Activated CD4-positive, alpha-beta T cell treated with anti-CD3 and anti-CD28 coated beads for 24 hours (primary cell): Measurements from ENCODE around the gene PIMREG.
A peak's percentile ranks its signal among the peaks of the same experiment; 100 is the strongest.

Experiments
- DNase-seq, 2 donors: peaks; one replicate each; pipeline ENCODE4 v3.0.0-alpha.2; 2020; ENCODE audit warnings: low read depth in 2 of 2

Gene PIMREG

GRCh38 chr17:6461792-6462524 lies 17.7 kb downstream of the PIMREG start:
- no peak for DNase-seq

GRCh38 chr17:6462692-6463091 lies 18.4 kb downstream of the PIMREG start:
- DNase-seq: no peak

DNA sequence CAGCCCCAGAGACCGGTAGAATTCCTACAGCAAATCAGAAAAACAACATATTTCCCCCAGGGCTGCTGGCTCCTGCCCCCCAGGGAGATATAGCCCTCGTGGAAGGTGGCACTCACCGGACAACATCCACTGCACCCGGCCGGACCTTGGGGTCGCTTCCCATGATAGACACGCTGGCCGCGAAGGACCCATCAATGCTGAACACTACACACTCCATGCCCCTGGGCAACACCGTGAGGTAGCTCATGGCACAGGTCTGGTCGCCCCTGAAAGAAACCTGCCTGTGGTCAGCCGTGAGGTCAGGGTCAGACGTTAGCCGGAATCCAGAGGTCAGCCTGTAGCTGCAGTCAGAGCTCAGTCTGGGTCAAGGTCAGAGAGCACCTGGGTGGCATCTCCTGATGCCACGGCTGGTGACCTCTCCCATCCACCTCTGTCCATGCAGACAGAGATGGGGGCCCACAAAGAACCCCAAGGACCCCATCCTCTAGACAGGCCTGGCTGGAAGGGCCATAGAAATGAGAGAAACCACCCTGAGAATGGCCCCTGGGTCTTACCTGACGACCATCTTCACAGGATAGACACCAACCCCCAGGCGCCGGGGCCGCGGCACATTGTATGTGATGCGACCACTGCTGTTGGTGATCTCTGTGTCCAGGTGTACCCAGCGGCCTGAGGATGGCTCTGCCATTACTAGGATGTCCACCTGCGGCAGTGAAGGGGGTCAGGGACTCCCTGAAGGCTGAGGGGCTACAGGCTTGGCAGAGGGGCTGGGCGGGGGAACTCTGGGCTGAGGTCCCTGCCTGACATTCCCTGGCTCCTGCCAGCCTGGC lies 19.6 kb downstream of the PIMREG start:
- no peak for DNase-seq

DNA sequence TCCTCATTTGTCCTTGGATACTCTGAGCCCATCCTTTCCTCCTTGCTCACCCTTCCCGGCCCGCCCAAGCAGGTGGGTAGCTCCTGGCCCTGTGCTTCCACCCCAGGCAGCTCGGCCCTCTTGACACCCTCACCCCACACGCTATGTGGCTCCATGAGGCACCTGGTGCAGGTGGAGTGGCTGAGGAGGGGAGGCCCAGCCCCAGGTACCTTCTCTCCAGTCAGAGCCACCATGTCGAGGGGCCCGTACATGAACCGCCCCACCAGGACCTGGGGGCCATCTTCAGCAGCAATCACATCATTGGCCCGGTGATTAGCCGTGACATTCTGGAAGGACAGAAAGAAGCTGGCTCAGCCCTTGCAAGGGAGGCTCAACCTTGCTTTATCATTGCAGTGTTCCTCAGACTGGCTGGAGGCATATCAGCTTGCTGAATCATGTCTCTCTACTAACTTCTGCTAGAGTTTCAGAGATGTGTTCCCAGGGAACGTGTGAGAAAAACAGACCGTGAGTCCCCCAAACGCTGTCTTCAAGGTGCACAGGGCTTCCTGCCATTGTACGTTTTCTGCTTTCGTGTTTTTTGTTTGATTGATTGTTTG lies 20.3 kb downstream of the PIMREG start:
- DNase-seq: no peak

DNA sequence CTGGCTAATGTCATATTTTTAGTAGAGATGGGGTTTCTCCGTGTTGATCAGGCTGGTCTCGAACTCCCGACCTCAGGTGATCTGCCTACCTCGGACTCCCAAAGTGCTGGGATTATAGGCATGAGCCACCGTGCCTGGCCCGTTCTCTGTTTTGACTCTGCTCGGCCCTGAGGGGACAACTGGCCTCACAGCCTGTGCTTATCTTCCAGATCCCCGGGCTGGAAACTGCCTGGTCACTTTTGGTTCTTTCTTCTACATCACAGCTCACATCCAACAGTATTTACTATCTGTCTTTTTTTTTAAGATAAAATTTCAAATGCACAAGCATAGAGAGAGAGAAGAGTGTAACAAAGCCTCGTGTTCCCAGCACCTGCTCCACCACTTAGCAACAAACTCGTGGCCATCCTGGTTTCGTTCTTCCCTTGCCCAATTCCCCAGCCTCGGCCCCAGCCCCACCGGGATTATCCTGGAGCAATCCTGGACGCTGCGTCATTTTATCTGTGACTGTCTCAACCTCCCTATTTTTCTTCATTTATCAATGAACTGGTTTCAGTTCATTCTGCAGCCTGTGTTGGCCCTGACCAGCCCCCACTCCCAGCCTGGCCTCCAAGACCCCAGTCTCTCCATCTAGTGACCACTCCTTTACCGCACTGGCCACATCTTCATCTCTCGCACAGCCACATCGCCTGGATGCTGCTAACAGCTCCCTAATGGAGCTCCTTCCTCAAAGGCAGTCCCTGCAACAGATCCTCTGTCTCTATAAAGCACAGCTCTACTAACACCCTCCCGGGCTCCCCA lies 21.1 kb downstream of the PIMREG start:
- no peak for DNase-seq

DNA sequence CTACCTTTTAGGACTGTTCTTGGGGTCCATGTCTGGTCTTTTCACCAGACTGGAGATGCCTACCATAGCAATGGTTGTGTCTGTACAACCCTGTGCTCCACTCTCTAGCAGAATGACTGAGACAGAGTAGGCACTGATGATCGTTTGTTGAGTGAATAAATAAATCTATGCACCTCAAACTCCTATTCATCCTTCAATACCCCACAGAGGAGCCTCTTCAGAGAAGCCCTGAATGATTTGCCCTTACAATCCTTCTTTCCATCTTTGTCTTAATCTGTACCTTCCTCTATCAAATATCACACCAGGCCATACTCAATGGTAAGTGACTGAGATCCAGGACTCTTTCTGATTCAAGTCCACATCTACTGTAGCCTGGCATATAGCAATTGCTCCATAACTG lies 23.3 kb downstream of the PIMREG start:
- no peak for DNase-seq

GRCh38 chr17:6468051-6468790 lies 24.0 kb downstream of the PIMREG start:
- no peak for DNase-seq

GRCh38 chr17:6470146-6470718 lies 26.0 kb downstream of the PIMREG start:
- DNase-seq: no peak

DNA sequence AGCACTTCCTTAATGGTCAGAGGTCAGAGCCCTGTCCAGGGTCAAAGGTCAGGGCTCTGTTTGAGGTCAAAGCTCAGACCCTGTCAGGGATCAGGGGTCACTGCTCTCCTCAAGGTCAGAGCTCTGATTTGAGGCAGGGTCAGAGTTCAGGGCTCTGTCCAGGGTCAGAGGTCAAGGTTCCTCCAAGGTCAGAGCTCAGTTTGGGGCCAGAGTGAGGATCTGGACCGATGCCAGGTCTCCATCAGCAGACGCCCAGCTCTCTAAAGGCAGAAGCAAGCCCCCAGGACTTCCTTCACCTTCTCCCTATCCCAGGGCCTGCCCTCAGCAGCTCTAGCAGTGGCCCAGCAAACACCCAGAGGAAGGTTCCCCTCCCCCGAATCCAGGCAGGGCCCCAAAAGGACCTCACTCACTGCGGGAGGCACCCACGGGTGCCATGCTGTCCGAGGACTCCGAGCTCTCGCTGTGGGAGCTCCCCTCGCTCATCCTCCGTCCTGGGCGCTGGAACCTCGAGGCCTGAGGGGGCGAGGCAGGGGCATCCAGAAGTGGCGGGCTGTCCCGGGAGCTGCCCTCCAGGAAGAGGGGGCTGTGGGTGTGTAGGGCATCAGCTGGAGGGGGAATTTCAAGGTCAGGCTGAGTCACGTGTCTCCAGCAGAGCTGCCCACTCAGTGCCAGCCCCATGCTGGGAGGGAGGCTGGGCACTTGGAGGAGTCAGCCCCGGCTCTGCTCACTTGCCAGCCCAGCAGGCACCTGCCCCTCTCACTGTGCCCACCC lies 26.7 kb downstream of the PIMREG start:
- no peak for DNase-seq

- no peak for DNase-seq
Measured at GRCh38 chr17:6471531-6472465, 27.5 kb downstream of the PIMREG start.

DNA sequence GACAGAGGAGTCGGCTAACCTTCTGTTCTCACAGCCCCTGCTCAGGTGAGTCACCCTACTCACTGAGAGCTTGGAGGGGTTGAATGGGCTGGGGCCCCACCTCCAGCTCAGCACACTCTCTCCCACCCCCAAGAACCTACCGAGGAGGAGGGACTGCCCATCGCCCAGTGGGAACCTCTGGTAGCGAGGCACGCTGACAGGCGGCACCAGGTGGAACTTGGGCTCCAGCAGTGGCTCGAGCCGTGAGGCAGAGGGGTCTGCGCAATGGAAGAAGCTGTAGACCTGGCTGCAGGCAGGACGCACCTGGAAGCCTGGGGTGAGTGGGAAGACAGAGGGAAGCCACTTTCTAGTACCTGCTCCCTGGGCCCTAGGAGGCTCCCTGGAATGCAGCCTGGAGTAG lies 28.3 kb downstream of the PIMREG start:
- DNase-seq: no peak

DNA sequence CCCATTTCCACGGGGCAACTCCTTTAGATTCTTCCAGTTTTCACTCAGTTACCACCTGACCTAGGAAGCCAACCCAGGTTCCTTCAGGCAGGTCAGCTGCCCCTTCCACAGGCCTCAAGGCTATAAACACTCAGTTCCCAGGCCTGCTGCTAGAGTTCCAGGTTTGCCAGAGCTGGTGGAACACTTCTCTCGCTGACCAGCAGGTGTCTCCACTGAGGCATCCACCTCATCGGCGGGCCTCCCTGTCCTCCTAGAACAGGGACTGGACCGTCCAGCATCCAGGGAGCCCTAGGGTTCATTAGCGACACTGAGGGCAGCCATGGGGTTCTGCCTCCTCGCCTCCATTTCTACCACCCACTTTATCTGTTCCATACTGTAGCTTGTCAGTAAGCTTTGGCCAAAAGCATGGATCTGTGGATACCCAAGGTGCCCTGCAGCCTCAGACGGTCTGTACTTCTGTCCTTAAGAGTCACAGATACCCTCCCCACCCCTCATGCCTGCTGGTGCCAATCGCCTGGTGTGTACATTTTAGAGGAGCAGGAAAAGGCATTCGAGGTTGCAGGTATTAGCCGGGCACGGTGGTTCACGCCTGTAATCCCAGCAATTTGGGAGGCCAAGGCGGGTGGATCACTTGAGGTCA lies 29.0 kb downstream of the PIMREG start:
- DNase-seq: peak; percentile 51 to 66

- no peak for DNase-seq
Measured at GRCh38 chr17:6474376-6474775, 30.1 kb downstream of the PIMREG start.

GRCh38 chr17:6474906-6475305 lies 30.7 kb downstream of the PIMREG start:
- no peak for DNase-seq

GRCh38 chr17:6475411-6475810 lies 31.2 kb downstream of the PIMREG start:
- no peak for DNase-seq

- DNase-seq: no peak
Measured at GRCh38 chr17:6476076-6476809, 32.0 kb downstream of the PIMREG start.

- no peak for DNase-seq
Measured at GRCh38 chr17:6476810-6477179, 32.5 kb downstream of the PIMREG start.

- DNase-seq: no peak
Measured at GRCh38 chr17:6477831-6478383, 33.7 kb downstream of the PIMREG start.
